ENCODE data around the gene CSF3. TPM values are rescaled to one million over a fixed set of nuclear protein-coding genes. Genes with fewer than 3 reads are reported as not detected.

The CSF3 gene
- total RNA-seq, 2 experiments from 2014 or later, result not detected

- no peak for TF ChIP-seq CTCF (IDR thresholded peaks at IDR 0.05)
- ChIA-PET POLR2A (no interaction called here), CTCF (no interaction called here)
- Histone ChIP-seq H3K4me1 (ENCODE audit: insufficient read depth, low read length) (peaks cover 4% of the 10 kb centered on the region), H3K4me3 (ENCODE audit: low read length) (no peak overlapping the region), H3K36me3 (ENCODE audit: insufficient read depth, low read length) (peaks cover 96% of the 10 kb centered on the region), H3K9me3 (ENCODE audit: control insufficient read depth in 1 of 2, insufficient read depth in 1 of 2, low read length in 2 of 2) (no peaks in the 10 kb centered on the region), H3K27ac (ENCODE audit: low read depth in 1 of 2, low read length in 2 of 2) (no peak overlapping the region), H3K27me3 (ENCODE audit: control insufficient read depth in 1 of 2, insufficient read depth in 2 of 2, low read length in 2 of 2) (no peaks in the 10 kb centered on the region)
- Mint-ChIP-seq H3K27me3 (no peaks in the 10 kb centered on the region), H3K4me1 (ENCODE audit: low read depth) (peaks cover 23% of the 10 kb centered on the region), H3K4me3 (no peak overlapping the region), H3K9me3 (no peaks in the 10 kb centered on the region), H3K36me3 (ENCODE audit: low read depth) (peaks cover 98% of the 10 kb centered on the region), H3K27ac (no peak overlapping the region)
- no peak for DNase-seq
- intact Hi-C loops (cut with DNase I, micrococcal nuclease), result loop anchor here in 1 of 2 experiments (10.0 kb wide), 1 partner anchor 444 kb away; no protein-coding TSS in a partner anchor
- ATAC-seq (ENCODE audit: poor library complexity), result no peak
Observed at GRCh38 chr17:39988206-39988810, 26.9 kb upstream of the CSF3 start.

GRCh38 chr17:39994448-39994847, 20.8 kb upstream of the CSF3 start:
- Histone ChIP-seq H3K9me3 (ENCODE audit: control insufficient read depth in 1 of 2, insufficient read depth in 1 of 2, low read length in 2 of 2) (no peaks in the 10 kb centered on the region), H3K4me3 (ENCODE audit: low read length) (no peak overlapping the region), H3K27me3 (ENCODE audit: control insufficient read depth in 1 of 2, insufficient read depth in 2 of 2, low read length in 2 of 2) (no peaks in the 10 kb centered on the region), H3K27ac (ENCODE audit: low read depth in 1 of 2, low read length in 2 of 2) (no peak overlapping the region), H3K4me1 (ENCODE audit: insufficient read depth, low read length) (no peaks in the 10 kb centered on the region), H3K36me3 (ENCODE audit: insufficient read depth, low read length) (peaks cover 84% of the 10 kb centered on the region)
- peaks cover 87% of the 10 kb centered on the region for H3K36me3 Mint-ChIP-seq (ENCODE audit: low read depth)
- ChIA-PET CTCF (no interaction called here), POLR2A (no interaction called here)
- no peaks in the 10 kb centered on the region for H3K9me3 Mint-ChIP-seq
- TF ChIP-seq CTCF (IDR thresholded peaks at IDR 0.05), result no peak
- no peaks in the 10 kb centered on the region for H3K4me1 Mint-ChIP-seq (ENCODE audit: low read depth)
- intact Hi-C loops (cut with DNase I, micrococcal nuclease), result no loop called here
- H3K27me3 Mint-ChIP-seq, result no peaks in the 10 kb centered on the region
- no peak overlapping the region for H3K27ac Mint-ChIP-seq
- DNase-seq, result no peak
- no peak for ATAC-seq (ENCODE audit: poor library complexity)
- no peak overlapping the region for H3K4me3 Mint-ChIP-seq

GRCh38 chr17:39995438-39995837, 19.8 kb upstream of the CSF3 start:
- Histone ChIP-seq H3K27me3 (ENCODE audit: control insufficient read depth in 1 of 2, insufficient read depth in 2 of 2, low read length in 2 of 2) (no peaks in the 10 kb centered on the region), H3K27ac (ENCODE audit: low read depth in 1 of 2, low read length in 2 of 2) (no peak overlapping the region), H3K4me1 (ENCODE audit: insufficient read depth, low read length) (no peaks in the 10 kb centered on the region), H3K4me3 (ENCODE audit: low read length) (no peak overlapping the region), H3K36me3 (ENCODE audit: insufficient read depth, low read length) (peaks cover 74% of the 10 kb centered on the region), H3K9me3 (ENCODE audit: control insufficient read depth in 1 of 2, insufficient read depth in 1 of 2, low read length in 2 of 2) (no peaks in the 10 kb centered on the region)
- H3K27ac Mint-ChIP-seq, result no peak overlapping the region
- POLR2A ChIA-PET, result no interaction called here
- no peaks in the 10 kb centered on the region for H3K27me3 Mint-ChIP-seq
- DNase-seq, result no peak
- no peak for ATAC-seq (ENCODE audit: poor library complexity)
- no peak overlapping the region for H3K4me3 Mint-ChIP-seq
- H3K36me3 Mint-ChIP-seq (ENCODE audit: low read depth), result peaks cover 78% of the 10 kb centered on the region
- intact Hi-C loops (cut with DNase I, micrococcal nuclease), result no loop called here
- H3K9me3 Mint-ChIP-seq, result no peaks in the 10 kb centered on the region
- H3K4me1 Mint-ChIP-seq (ENCODE audit: low read depth), result no peaks in the 10 kb centered on the region
- CTCF ChIA-PET, result no interaction called here
- TF ChIP-seq CTCF (IDR thresholded peaks at IDR 0.05), result no peak
